HG02870 (cell line): Measurements from ENCODE around the gene CD93.

Source experiments
- ATAC-seq: cut with Tn5 transposase; IDR thresholded peaks from one replicate; pipeline ENCODE4 v1.9.1; 2021; ENCODE audit warnings: mild to moderate bottlenecking, moderate library complexity; ENCODE audit not compliant: unreplicated experiment

The CD93 gene

DNA sequence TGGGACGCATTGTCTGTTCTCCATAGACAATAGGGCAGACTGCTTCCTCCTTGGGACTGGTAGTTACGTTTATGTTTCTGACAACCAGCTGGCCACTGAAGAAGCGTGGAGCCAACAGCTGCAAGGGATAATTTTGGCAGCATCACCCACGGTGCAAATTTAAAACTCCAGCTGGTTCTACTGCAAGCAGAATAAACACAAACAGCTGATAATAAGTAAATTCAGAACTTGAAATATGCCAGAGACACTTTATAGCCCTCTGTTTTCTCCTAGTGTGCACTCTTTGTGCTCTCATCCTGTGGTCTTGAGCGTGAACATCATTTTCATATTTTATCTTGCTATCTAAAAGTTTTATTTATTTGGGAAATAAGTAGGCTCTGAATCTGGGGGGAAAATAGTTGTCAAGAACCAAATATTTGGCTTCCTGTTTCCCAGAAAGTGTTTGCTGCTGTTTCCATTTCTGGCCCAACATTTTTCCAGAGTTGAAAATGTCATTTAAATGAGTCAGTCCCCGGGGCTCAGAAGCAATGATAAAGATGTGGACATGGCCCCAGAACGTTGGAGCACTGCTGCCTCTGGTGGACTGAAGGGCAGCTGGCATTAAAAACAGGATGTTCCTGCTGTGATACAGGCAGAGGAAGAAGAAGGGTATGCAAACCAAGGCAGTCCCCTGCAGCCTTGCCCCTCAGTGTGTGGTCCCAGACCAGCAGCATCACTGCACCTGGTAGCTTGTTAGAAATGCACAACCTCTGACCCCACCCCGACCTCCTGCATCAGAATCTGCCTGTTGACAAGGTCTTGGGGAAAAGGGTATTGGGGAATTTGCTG lies 24.2 kb downstream of the CD93 start:
- no peak for ATAC-seq

DNA sequence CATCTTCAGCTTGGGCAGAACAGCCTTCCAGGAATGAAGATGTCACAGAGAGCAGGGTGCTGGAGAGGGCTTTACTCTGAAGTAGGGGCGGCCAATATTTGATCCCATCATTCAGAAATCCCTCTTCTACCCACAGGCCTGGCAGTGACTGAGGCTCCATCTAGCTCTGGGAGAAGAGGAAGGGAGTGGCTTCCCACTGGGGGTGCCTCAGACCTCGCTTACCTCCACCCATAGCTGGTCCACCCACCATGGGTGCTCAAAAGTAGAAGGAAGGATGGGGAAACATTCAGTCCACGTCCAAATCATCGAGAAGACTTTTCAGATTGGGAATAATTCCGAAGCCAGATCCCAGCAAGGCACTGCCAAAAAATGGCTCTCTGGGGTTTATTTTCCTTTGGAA lies 24.9 kb downstream of the CD93 start:
- ATAC-seq = no peak

- ATAC-seq = no peak
Observed at GRCh38 chr20:23060629-23061028, 25.5 kb downstream of the CD93 start.

GRCh38 chr20:23059846-23060245 lies 26.3 kb downstream of the CD93 start:
- ATAC-seq = no peak

DNA sequence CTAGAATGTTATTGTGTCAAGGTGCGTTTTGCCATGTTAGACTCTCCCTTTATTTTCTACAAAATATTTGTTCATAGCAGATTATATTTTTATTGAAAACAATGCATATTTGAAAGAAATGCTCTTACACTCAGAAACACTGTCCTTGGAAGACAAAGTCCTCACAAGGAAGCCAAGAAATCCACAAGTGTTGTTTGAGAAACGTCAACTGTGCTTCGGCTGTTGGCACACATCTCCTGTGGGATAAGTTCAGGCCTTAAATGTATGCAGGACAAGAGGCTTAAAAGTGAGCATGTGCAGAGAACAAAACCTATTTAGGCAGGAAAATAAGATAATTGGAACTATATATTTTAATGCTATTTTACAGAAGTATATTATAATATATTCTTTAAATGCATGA lies 27.1 kb downstream of the CD93 start:
- no peak for ATAC-seq

DNA sequence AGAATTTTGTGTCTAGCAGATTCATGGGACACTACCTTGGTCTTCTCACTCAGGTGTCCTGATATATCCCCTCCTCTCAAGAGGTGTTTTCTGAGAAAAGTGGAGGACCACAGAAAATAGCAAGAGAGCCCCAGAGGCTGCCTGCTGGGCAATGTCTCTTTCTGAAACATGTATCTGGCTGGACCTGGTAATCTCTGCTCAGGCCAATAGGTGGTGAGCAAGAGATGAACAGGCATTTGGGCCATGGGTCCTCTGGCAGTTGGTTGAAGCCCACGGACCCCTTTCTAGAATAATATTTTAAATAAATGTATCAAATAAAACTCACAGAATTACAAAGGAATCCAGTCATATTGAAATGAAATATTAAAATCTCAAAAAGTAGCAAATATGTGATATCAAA lies 27.9 kb downstream of the CD93 start:
- no peak for ATAC-seq

DNA sequence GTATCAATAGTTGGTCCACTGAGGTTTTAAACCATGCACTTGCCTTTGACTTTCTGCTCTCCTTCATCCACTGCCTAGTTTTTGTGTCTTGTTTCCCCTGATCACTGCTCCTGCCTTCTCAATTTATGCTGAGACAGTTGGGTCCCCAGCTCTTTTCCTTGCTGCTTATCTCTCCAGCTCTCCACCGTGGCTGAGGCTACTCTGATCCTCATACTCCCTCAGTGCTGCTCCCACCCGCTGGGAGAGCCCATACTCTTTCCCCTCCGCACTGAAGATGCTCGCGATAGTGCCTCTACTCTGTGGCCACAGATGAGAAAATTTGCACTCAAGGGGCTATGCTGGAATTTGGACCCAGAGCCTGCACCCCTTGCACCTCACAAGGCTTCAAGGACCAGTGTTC lies 33.2 kb downstream of the CD93 start:
- ATAC-seq = no peak

GRCh38 chr20:23050847-23051627 lies 35.1 kb downstream of the CD93 start:
- ATAC-seq = no peak

GRCh38 chr20:23050076-23050838 lies 35.9 kb downstream of the CD93 start:
- no peak for ATAC-seq

DNA sequence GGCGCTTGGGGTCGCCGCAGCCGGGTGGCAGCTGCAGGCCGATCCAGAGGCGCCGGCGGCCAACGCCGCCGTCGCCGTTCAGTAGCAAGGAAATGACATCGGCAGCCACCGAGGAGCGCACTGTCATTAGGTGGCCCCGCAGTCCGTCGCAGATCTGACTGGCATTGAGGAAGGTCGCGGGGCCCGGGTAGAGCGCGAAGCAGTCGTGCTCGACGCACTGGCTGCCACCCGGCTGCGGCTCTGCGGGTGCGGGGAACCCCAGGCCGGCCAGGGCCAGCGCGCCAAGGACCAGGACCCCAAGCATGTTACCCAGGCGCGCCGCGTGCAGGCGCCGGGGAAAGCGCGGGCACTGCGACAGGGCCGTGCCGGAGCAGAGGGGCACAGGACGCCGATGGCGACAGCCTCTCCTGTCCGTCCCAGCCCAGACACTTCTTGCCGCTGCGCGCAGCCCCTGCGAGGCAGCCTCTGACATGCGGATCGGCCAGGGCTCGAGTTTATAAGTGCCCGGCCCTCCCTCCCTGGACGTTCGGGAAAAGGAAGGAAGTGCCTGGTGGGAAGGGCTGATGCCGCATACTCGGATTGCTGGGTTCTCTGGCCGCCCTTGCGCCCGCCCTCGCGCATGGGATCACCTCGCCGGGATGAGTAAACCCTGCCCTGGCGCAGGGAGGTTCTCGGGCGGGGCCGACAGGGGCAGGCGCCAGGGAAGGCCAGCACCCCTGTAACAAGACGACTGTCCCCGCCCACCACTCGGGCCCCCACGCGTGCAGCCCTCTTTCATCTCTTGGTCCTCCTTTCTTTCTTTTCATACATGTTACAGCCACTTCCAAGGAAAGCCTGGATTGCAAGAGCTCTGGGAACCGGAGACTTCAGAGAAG lies 36.7 kb downstream of the CD93 start, which contains the start of gene THBD:
TSS of gene THBD (minus strand) at position 472 of the 875 bp plus-strand sequence. CDS start at position 304, 168 bp downstream.
- ATAC-seq = no peak

DNA sequence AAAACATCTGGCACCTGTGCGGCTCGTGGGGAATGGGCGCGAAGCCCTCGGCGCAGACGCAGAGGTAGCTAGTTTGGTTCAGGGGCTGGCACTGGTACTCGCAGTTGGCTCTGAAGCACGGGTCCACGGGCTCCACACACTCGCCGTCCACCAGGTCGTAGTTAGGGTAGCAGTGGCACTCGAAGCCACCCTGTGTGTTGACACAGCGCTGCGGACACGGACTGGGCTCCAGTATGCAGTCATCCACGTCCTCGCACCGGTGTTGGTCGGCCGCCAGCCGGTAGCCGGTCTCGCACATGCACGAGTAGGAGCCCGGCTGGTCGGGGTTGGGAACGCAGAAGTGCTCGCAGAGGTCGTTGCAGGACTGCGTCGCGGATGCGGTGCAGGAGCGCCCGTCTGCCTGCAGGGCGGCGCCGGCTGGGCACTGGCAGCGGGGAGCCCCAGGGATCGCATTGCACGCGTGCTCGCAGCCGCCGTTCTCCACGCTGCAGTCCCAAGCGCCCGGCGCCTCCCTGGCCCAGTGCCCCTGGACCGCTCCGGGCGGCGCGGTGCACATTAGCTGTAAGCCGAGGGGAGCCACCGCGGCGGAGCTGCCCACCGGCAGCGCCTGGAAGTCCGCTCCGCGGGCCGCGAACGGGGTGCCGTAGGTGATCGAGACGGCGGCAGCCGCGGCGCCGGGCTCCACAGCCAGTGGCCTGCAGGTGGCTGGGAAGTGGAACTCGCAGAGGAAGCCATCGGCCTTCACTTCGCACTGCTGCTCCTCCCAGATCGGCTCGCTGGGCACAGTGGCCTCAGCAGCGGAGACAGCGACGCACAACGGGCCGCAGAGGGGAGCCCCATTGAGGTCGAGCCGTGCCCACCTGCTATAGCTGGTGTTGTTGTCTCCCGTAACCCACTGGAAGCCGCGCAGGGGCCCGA lies 37.6 kb downstream of the CD93 start:
- ATAC-seq = no peak

GRCh38 chr20:23047738-23048214 lies 38.3 kb downstream of the CD93 start:
- ATAC-seq = no peak

GRCh38 chr20:23047001-23047737 lies 39.0 kb downstream of the CD93 start:
- no peak for ATAC-seq

DNA sequence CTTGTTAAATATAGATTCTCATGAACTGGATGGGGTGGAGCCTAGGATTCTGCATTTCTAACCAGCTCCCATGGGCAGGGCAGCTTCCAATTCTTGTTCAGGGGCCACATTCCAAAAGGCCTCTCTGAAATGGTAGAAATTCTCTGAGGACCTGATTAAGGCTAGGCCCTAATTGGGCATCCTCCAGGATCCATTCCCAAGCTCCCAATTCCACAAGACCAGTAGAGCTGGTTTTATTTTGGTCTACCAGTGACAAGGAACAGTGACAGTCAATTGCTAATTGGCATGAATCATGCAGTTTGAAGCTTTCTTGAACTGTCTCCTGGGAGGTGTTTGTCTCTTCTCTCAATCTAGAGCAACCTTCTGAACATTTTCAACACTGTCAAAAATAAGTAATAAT lies 39.7 kb downstream of the CD93 start:
- ATAC-seq = no peak

- no peak for ATAC-seq
Observed at GRCh38 chr20:23043376-23043775, 42.7 kb downstream of the CD93 start.

GRCh38 chr20:23042270-23042669 lies 43.9 kb downstream of the CD93 start:
- no peak for ATAC-seq

GRCh38 chr20:23039885-23040508 lies 46.1 kb downstream of the CD93 start:
- no peak for ATAC-seq
